Hepatocyte (in vitro differentiated cells): ENCODE data around the gene PHACTR2.

Experiments used
- CTCF ChIP-seq: fragments of 200-600 bp; sonication (generic); IDR thresholded peaks from 2 replicates; pipeline ENCODE4 v1.5.1; 2016; ENCODE audit warnings: antibody characterized with exemption, mild to moderate bottlenecking; ENCODE audit not compliant: poor library complexity
- EZH2phosphoT487 ChIP-seq: fragments of 200-600 bp; sonication (generic); IDR thresholded peaks from one replicate; pipeline ENCODE4 v1.6.1; 2018; ENCODE audit warnings: antibody characterized with exemption, mild to moderate bottlenecking, low read depth, moderate library complexity; ENCODE audit not compliant: unreplicated experiment, severe bottlenecking

GRCh38 chr6:143859891-143860660 lies 182.3 kb downstream of the PHACTR2 start:
- TF ChIP-seq CTCF (no peak), EZH2phosphoT487 (no peak)
